GM19099 (cell line): ENCODE data around the gene DEFB126.

Source experiments
- POLR2A ChIP-seq: IDR thresholded peaks from 3 replicates; pipeline ENCODE4 v1.6.1; 2011; ENCODE audit warnings: low read depth; ENCODE audit not compliant: insufficient read length; ENCODE audit errors: extremely low read depth

The DEFB126 gene

GRCh38 chr20:142290-142689 is at the start of gene DEFB126:
Gene DEFB126, plus strand, starts transcription at chr20:142590. Its CDS starts 39 bp downstream, at chr20:142629.
- TF ChIP-seq POLR2A: no peak

- TF ChIP-seq POLR2A: no peak
Measured at GRCh38 chr20:93641-94040, 48.7 kb upstream of the DEFB126 start.

- no peak for TF ChIP-seq POLR2A
Measured at GRCh38 chr20:95215-95614, 47.2 kb upstream of the DEFB126 start.

- TF ChIP-seq POLR2A: no peak
Measured at GRCh38 chr20:101975-102374, 40.4 kb upstream of the DEFB126 start.

GRCh38 chr20:103456-103855 is 38.9 kb upstream of the DEFB126 start:
- TF ChIP-seq POLR2A: no peak

- TF ChIP-seq POLR2A: no peak
Measured at GRCh38 chr20:112396-112795, 30.0 kb upstream of the DEFB126 start.

GRCh38 chr20:117518-117917 is 24.9 kb upstream of the DEFB126 start:
- TF ChIP-seq POLR2A: no peak

- no peak for TF ChIP-seq POLR2A
Measured at GRCh38 chr20:137668-138490, 4.5 kb upstream of the DEFB126 start.

GRCh38 chr20:145877-146276 is 3.5 kb downstream of the DEFB126 start:
- TF ChIP-seq POLR2A: no peak

GRCh38 chr20:152131-152530 is 9.7 kb downstream of the DEFB126 start:
- TF ChIP-seq POLR2A: no peak

GRCh38 chr20:157154-157553 is 14.8 kb downstream of the DEFB126 start, which contains the start of gene DEFB127:
Gene DEFB127, plus strand, starts transcription at chr20:157454. Its CDS starts 91 bp downstream, at chr20:157545.
- TF ChIP-seq POLR2A: no peak

GRCh38 chr20:164618-165017 is 22.2 kb downstream of the DEFB126 start:
- no peak for TF ChIP-seq POLR2A

- TF ChIP-seq POLR2A: no peak
Measured at GRCh38 chr20:168876-169275, 26.5 kb downstream of the DEFB126 start.

GRCh38 chr20:184288-184687 is 41.9 kb downstream of the DEFB126 start:
- TF ChIP-seq POLR2A: no peak

- no peak for TF ChIP-seq POLR2A
Measured at GRCh38 chr20:187733-188132, 45.3 kb downstream of the DEFB126 start.

GRCh38 chr20:189611-190010 is 47.2 kb downstream of the DEFB126 start, which contains the start of gene DEFB128:
Gene DEFB128, minus strand, starts transcription at chr20:189711. Its CDS starts 88 bp downstream, at chr20:189623.
- TF ChIP-seq POLR2A: no peak
